Measurements from ENCODE around the gene TMEM92. TPM values are rescaled to one million over a fixed set of nuclear protein-coding genes. Genes with fewer than 3 reads are reported as not detected.
"Not testable (repeated sequence)": the region's sequence is repeated elsewhere in the genome, so short reads cannot be mapped to it uniquely, and the experiment has no call there.

The TMEM92 gene
- total and polyA plus RNA-seq, 10 of the 15 experiments (the other 5 are each of a cell fraction or from before 2014, with no cell fraction given), result 0.11 to 1.2 (median 0.32) TPM

GRCh38 chr17:50270435-50271362 is 3.6 kb upstream of the TMEM92 start (continued):
- no peak for TF ChIP-seq EZH2 (IDR thresholded peaks at IDR 0.05; ENCODE audit: borderline replicate concordance, control insufficient read depth, low read depth, low read length)

GRCh38 chr17:50271363-50271750 is 2.9 kb upstream of the TMEM92 start:
- DNase-seq (ENCODE audit: low read depth, low spot score); H2AFZ ChIP-seq (ENCODE audit: control insufficient read depth, low read depth, low read length); H4K20me1 ChIP-seq (ENCODE audit: control insufficient read depth, insufficient read depth); FAIRE-seq; BruUV-seq (replicated peaks); ATAC-seq; H3K4me1 ChIP-seq (ENCODE audit: control insufficient read depth, insufficient read depth, low read length); H3K27ac ChIP-seq (ENCODE audit: control insufficient read depth, insufficient read depth); H3K4me3 ChIP-seq; intact Hi-C loops (cut with micrococcal nuclease; ENCODE audit: unreplicated experiment); H3K9ac ChIP-seq (ENCODE audit: control insufficient read depth, insufficient read depth, low read length); H3K27me3 ChIP-seq (replicated peaks in 1 of 2; ENCODE audit: control insufficient read depth in 2 of 2, insufficient read depth in 2 of 2, low read length in 1 of 2); H3K79me2 ChIP-seq (ENCODE audit: control insufficient read depth, insufficient read depth, low read length); H3K4me2 ChIP-seq (ENCODE audit: control insufficient read depth, insufficient read depth); H3K36me3 ChIP-seq (ENCODE audit: control insufficient read depth in 2 of 2, insufficient read depth in 2 of 2, low read length in 1 of 2); H3K9me3 ChIP-seq (replicated peaks; ENCODE audit: control insufficient read depth, insufficient read depth, low read length); POLR2A ChIA-PET: not testable (repeated sequence)
- 19% methylated on average over 4 of the region's 4 CpGs for WGBS (ENCODE audit: insufficient coverage, insufficient replicate concordance, low lambda C conversion rate, missing lambda C conversion rate)
- RAD21 ChIA-PET (ENCODE audit: unreplicated experiment), result interaction anchor here (0.7 to 7.4 kb wide), 5 partner anchors 24 to 70 kb away, joined by 3 to 84 read pairs (median 8); partner anchors contain the start of gene COL1A1
- CTCF ChIA-PET, result interaction anchor here (0.7 to 19.2 kb wide), 16 partner anchors 11 to 275 kb away, joined by 3 to 298 read pairs (median 4); partner anchors contain the start of genes COL1A1 and PDK2
- in situ Hi-C loops (cut with MboI), result loop anchor here (5.0 kb wide), 1 partner anchor 64 kb away; no protein-coding TSS in a partner anchor
- SMC1A ChIA-PET (ENCODE audit: uncharacterized antibody, unreplicated experiment), result interaction anchor here (1.0 to 9.4 kb wide), 5 partner anchors 23 to 102 kb away, joined by 4 to 87 read pairs (median 10); partner anchors contain the start of gene COL1A1

- H3K9ac ChIP-seq (ENCODE audit: control insufficient read depth, insufficient read depth, low read length), result no peak overlapping the region
- no peak for TF ChIP-seq IRF5 (IDR thresholded peaks at IDR 0.05; ENCODE audit: borderline replicate concordance)
- TF ChIP-seq E4F1 (IDR thresholded peaks at IDR 0.05; ENCODE audit: borderline replicate concordance, partially characterized antibody), result no peak
- TF ChIP-seq PAX8 (IDR thresholded peaks at IDR 0.05), result no peak
- no peak for TF ChIP-seq PML (IDR thresholded peaks at IDR 0.05; ENCODE audit: low read length)
- no peak for TF ChIP-seq TARDBP (IDR thresholded peaks at IDR 0.05; ENCODE audit: borderline replicate concordance)
- no peak for TF ChIP-seq ZNF24 (IDR thresholded peaks at IDR 0.05)
- no peak for TF ChIP-seq SREBF1 (IDR thresholded peaks at IDR 0.05; ENCODE audit: low read length)
- TF ChIP-seq RBBP5 (conservative IDR thresholded peaks at IDR 0.05), result no peak
These were observed 2.0 kb upstream of the TMEM92 start for GRCh38 chr17:50272246-50272645.

More at GRCh38 chr17:50272246-50272645, 2.0 kb upstream of the TMEM92 start:
- no peak for DNase-seq (ENCODE audit: low read depth, low spot score)
- Histone ChIP-seq H3K9me3 (replicated peaks; ENCODE audit: control insufficient read depth, insufficient read depth, low read length) (no peaks in the 10 kb centered on the region), H3K27ac (ENCODE audit: control insufficient read depth, insufficient read depth) (no peak overlapping the region), H3K4me3 (no peak overlapping the region), H3K4me1 (ENCODE audit: control insufficient read depth, insufficient read depth, low read length) (no peaks in the 10 kb centered on the region; the same call in 1 of the 2 replicates), H3K79me2 (ENCODE audit: control insufficient read depth, insufficient read depth, low read length) (no peaks in the 10 kb centered on the region), H2AFZ (ENCODE audit: control insufficient read depth, low read depth, low read length) (no peak overlapping the region; the same call in 1 of the 2 replicates), H3K27me3 (replicated peaks in 1 of 2; ENCODE audit: control insufficient read depth in 2 of 2, insufficient read depth in 2 of 2, low read length in 1 of 2) (no peaks in the 10 kb centered on the region; a peak in 2 of 4 replicates), H3K36me3 (ENCODE audit: control insufficient read depth in 2 of 2, insufficient read depth in 2 of 2, low read length in 1 of 2) (no peaks in the 10 kb centered on the region), H3K4me2 (ENCODE audit: control insufficient read depth, insufficient read depth) (peak overlapping the region; percentile 94; the same call in 1 of the 2 replicates), H4K20me1 (ENCODE audit: control insufficient read depth, insufficient read depth) (no peaks in the 10 kb centered on the region)
- no peak for ATAC-seq
- in situ Hi-C loops (cut with MboI) (loop anchor here (5.0 kb wide), 1 partner anchor 65 kb away; no protein-coding TSS in a partner anchor), intact Hi-C loops (cut with micrococcal nuclease; ENCODE audit: unreplicated experiment) (loop anchor here (2.0 kb wide), 1 partner anchor 25 kb away; no protein-coding TSS in a partner anchor)
- RAD21 ChIA-PET (ENCODE audit: unreplicated experiment), result interaction anchor here (0.7 to 7.4 kb wide), 5 partner anchors 23 to 71 kb away, joined by 3 to 84 read pairs (median 8); partner anchors contain the start of gene COL1A1
- no TSS peak for BruUV-seq (replicated peaks)
- SMC1A ChIA-PET (ENCODE audit: uncharacterized antibody, unreplicated experiment), result interaction anchor here (0.9 to 9.4 kb wide), 6 partner anchors 22 to 103 kb away, joined by 3 to 87 read pairs (median 7); partner anchors contain the start of gene COL1A1
- CTCF ChIA-PET, result interaction anchor here (0.6 to 19.2 kb wide), 21 partner anchors 10 to 276 kb away, joined by 3 to 298 read pairs (median 4); partner anchors contain the start of genes COL1A1 and PDK2
- FAIRE-seq, result no peak
- 41% methylated on average over 7 of the region's 7 CpGs for WGBS (ENCODE audit: insufficient coverage, insufficient replicate concordance, low lambda C conversion rate, missing lambda C conversion rate)
- POLR2A ChIA-PET, result no interaction called here

Measured in GM12878 (cell line).